ENCODE data around the gene SULT1C2.

DNA sequence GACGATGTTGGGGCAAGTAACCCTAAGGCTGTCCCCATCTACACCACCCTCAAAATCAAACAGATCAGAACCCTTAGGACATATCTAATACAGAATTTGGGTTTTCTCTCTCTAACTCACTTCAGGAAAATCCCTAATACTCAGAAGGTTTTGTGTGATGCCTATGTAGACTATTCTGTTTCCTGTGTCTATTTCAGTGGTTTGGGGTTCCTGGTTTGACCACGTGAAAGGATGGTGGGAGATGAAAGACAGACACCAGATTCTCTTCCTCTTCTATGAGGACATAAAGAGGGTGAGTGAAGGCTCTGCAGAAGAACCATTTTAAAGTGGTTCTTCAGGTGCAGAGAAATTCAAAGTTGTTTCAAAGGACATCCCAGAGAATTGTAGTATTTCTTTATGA lies 16.3 kb downstream of the SULT1C2 start:
- TF ChIP-seq, protein P1, sequence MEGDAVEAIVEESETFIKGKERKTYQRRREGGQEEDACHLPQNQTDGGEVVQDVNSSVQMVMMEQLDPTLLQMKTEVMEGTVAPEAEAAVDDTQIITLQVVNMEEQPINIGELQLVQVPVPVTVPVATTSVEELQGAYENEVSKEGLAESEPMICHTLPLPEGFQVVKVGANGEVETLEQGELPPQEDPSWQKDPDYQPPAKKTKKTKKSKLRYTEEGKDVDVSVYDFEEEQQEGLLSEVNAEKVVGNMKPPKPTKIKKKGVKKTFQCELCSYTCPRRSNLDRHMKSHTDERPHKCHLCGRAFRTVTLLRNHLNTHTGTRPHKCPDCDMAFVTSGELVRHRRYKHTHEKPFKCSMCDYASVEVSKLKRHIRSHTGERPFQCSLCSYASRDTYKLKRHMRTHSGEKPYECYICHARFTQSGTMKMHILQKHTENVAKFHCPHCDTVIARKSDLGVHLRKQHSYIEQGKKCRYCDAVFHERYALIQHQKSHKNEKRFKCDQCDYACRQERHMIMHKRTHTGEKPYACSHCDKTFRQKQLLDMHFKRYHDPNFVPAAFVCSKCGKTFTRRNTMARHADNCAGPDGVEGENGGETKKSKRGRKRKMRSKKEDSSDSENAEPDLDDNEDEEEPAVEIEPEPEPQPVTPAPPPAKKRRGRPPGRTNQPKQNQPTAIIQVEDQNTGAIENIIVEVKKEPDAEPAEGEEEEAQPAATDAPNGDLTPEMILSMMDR (IDR thresholded peaks at IDR 0.05; ENCODE audit: low read length), result no peak
- TF ChIP-seq EZH2 (IDR thresholded peaks at IDR 0.05; ENCODE audit: borderline replicate concordance, low read length), result no peak

Measured in OCI-LY1 (cell line).